Measurements from ENCODE around the gene HLA-E. TPM values are rescaled to one million over a fixed set of nuclear protein-coding genes. Genes with fewer than 3 reads are reported as not detected.
"Not testable (repeated sequence)": the region's sequence is repeated elsewhere in the genome, so short reads cannot be mapped to it uniquely, and the experiment has no call there.

The HLA-E gene
- total and polyA plus RNA-seq, 4 experiments from 2014 or later, result 1,097 to 3,541 (median 1,781) TPM

DNA sequence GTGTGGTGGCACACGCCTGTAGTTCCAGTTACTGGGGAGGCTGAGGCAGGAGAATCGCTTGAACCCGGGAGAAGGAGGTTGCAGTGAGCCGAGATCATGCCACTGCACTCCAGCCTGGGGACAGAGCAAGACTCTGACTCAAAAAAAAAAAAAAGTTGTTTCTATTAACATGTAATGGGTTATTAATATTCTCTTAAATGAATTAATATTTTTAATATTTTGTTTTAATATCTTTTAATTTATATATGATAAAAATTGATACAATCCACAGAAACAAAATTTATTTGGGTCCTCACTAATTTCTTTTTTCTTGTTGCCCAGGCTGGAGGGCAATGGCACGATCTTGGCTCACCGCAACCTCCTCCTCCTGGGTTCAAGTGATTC lies 620 bp upstream of the HLA-E start:
- not testable (repeated sequence) for H3K27me3 ChIP-seq (ENCODE audit: insufficient read depth, low read length); H3K27me3 Mint-ChIP-seq; H3K9me3 Mint-ChIP-seq; H3K9me3 ChIP-seq (ENCODE audit: control insufficient read depth in 1 of 2, low read length in 2 of 2); DNase-seq
- Histone ChIP-seq H3K27ac (ENCODE audit: low read depth, low read length) (peak overlapping the region; percentile 95), H3K4me1 (ENCODE audit: insufficient read depth, low read length) (peaks cover 23% of the 10 kb centered on the region), H3K4me3 (ENCODE audit: low read length in 2 of 2) (peak overlapping the region in 1 of 2 donors; percentile 99), H3K36me3 (ENCODE audit: insufficient read depth, low read length) (peaks cover 34% of the 10 kb centered on the region)
- H3K27ac Mint-ChIP-seq, result peak overlapping the region; percentile 97 to 99 (median 99)
- H3K4me1 Mint-ChIP-seq, result peaks cover 23 to 56% (median 38%) of the 10 kb centered on the region in 4 donors
- peaks cover 39 to 43% of the 10 kb centered on the region in 2 donors for H3K36me3 Mint-ChIP-seq
- intact Hi-C loops (cut with micrococcal nuclease), result loop anchor here (1.0 to 2.0 kb wide), 5 partner anchors 28 to 232 kb away; partner anchors contain the start of genes GNL1, MRPS18B, PPP1R10 and TUBB
- CTCF ChIA-PET (ENCODE audit: partially characterized antibody), result interaction anchor here (10.0 kb wide), 1 partner anchor 59 kb away, joined by 416 read pairs; the partner anchor contains the start of genes GNL1 and PRR3
- POLR2A ChIA-PET (ENCODE audit: partially characterized antibody), result interaction anchor here (1.0 to 9.5 kb wide), 7 partner anchors 20 to 127 kb away, joined by 3 to 743 read pairs (median 9); partner anchors contain the start of gene GNL1
- peak overlapping the region; percentile 98 to 99 (median 99) for H3K4me3 Mint-ChIP-seq

DNA sequence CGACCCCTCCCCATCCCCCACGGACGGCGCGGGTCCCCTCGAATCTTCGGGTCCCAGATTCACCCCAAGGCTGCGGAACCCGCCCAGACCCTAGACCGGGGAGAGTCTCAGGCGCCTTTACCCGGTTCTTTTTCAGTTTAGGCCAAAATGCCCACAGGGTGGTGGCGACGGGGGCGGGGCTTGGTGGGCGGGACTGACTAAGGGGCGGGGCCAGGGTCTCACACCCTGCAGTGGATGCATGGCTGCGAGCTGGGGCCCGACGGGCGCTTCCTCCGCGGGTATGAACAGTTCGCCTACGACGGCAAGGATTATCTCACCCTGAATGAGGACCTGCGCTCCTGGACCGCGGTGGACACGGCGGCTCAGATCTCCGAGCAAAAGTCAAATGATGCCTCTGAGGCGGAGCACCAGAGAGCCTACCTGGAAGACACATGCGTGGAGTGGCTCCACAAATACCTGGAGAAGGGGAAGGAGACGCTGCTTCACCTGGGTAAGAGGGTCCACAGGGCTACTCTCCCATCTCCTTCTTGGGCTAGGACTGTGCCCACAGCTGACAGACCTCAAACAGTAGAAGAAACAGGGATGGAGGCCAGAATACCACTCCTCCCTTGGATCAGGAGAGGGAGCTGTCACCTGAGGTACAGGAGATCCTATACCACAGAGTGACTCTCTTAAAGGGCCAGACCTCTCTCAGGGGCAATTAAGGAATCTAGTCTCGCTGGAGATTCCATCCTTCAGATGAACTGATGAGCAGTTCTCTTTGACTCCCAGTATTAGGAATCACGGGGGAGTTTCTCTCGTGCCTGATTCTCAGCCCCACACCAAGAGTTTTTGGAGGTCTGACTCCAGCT lies 942 bp downstream of the HLA-E start:
- intact Hi-C loops (cut with micrococcal nuclease), result loop anchor here (1.0 kb wide), 1 partner anchor 19 kb away; no protein-coding TSS in a partner anchor
- H3K36me3 ChIP-seq (ENCODE audit: insufficient read depth, low read length), result peaks cover 36% of the 10 kb centered on the region
- Mint-ChIP-seq H3K36me3 (peaks cover 48 to 52% of the 10 kb centered on the region in 2 donors), H3K27ac (peak overlapping the region; percentile 88 to 99 (median 99)), H3K4me1 (peaks cover 34 to 69% (median 51%) of the 10 kb centered on the region in 4 donors), H3K27me3 (no peaks in the 10 kb centered on the region), H3K9me3 (peaks cover 0 to 2% (median 0%) of the 10 kb centered on the region in 8 donors), H3K4me3 (peak overlapping the region; percentile 98 to 99 (median 99))
- H3K27ac ChIP-seq (ENCODE audit: low read depth, low read length), result peak overlapping the region; percentile 95
- H3K27me3 ChIP-seq (ENCODE audit: insufficient read depth, low read length), result no peaks in the 10 kb centered on the region
- CTCF ChIA-PET (ENCODE audit: partially characterized antibody), result interaction anchor here (0.7 to 8.2 kb wide), 7 partner anchors 8 to 241 kb away, joined by 3 to 128 read pairs (median 4); no protein-coding TSS in a partner anchor
- peak; percentile 73 to 80 (median 75) for DNase-seq
- peaks cover 39% of the 10 kb centered on the region for H3K4me1 ChIP-seq (ENCODE audit: insufficient read depth, low read length)
- H3K4me3 ChIP-seq (ENCODE audit: low read length in 2 of 2), result peak overlapping the region; percentile 98 to 99
- POLR2A ChIA-PET (ENCODE audit: partially characterized antibody), result interaction anchor here (0.6 to 9.5 kb wide), 13 partner anchors 10 to 230 kb away, joined by 3 to 743 read pairs (median 27); partner anchors contain the start of genes ABCF1, DHX16, GNL1 and MDC1
- no peaks in the 10 kb centered on the region for H3K9me3 ChIP-seq (ENCODE audit: control insufficient read depth in 1 of 2, low read length in 2 of 2)

- H3K27me3 ChIP-seq (ENCODE audit: insufficient read depth, low read length); H3K9me3 Mint-ChIP-seq; H3K27me3 Mint-ChIP-seq; intact Hi-C loops (cut with micrococcal nuclease); H3K9me3 ChIP-seq (ENCODE audit: control insufficient read depth in 1 of 2, low read length in 2 of 2): not testable (repeated sequence)
- H3K4me3 Mint-ChIP-seq, result peak overlapping the region; percentile 98 to 99 (median 99)
- H3K36me3 ChIP-seq (ENCODE audit: insufficient read depth, low read length), result peaks cover 36% of the 10 kb centered on the region
- DNase-seq, result peak in 3 of 5 donors; percentile 18 to 25 (median 22)
- peak overlapping the region; percentile 90 to 99 (median 99) for H3K27ac Mint-ChIP-seq
- H3K27ac ChIP-seq (ENCODE audit: low read depth, low read length), result peak overlapping the region; percentile 95
- H3K4me3 ChIP-seq (ENCODE audit: low read length in 2 of 2), result peak overlapping the region; percentile 98 to 99
- ChIA-PET CTCF (ENCODE audit: partially characterized antibody) (interaction anchor here (0.7 to 8.2 kb wide), 7 partner anchors 9 to 52 kb away, joined by 3 to 128 read pairs (median 5); no protein-coding TSS in a partner anchor), POLR2A (ENCODE audit: partially characterized antibody) (interaction anchor here (1.0 to 9.5 kb wide), 15 partner anchors 8 to 239 kb away, joined by 3 to 743 read pairs (median 23); partner anchors contain the start of genes ABCF1, GNL1, MDC1 and MRPS18B)
- peaks cover 49% of the 10 kb centered on the region for H3K4me1 ChIP-seq (ENCODE audit: insufficient read depth, low read length)
- peaks cover 42 to 80% (median 58%) of the 10 kb centered on the region in 4 donors for H3K4me1 Mint-ChIP-seq
- H3K36me3 Mint-ChIP-seq, result peaks cover 48 to 52% of the 10 kb centered on the region in 2 donors
Observed at GRCh38 chr6:30491291-30491953, 2.1 kb downstream of the HLA-E start.

DNA sequence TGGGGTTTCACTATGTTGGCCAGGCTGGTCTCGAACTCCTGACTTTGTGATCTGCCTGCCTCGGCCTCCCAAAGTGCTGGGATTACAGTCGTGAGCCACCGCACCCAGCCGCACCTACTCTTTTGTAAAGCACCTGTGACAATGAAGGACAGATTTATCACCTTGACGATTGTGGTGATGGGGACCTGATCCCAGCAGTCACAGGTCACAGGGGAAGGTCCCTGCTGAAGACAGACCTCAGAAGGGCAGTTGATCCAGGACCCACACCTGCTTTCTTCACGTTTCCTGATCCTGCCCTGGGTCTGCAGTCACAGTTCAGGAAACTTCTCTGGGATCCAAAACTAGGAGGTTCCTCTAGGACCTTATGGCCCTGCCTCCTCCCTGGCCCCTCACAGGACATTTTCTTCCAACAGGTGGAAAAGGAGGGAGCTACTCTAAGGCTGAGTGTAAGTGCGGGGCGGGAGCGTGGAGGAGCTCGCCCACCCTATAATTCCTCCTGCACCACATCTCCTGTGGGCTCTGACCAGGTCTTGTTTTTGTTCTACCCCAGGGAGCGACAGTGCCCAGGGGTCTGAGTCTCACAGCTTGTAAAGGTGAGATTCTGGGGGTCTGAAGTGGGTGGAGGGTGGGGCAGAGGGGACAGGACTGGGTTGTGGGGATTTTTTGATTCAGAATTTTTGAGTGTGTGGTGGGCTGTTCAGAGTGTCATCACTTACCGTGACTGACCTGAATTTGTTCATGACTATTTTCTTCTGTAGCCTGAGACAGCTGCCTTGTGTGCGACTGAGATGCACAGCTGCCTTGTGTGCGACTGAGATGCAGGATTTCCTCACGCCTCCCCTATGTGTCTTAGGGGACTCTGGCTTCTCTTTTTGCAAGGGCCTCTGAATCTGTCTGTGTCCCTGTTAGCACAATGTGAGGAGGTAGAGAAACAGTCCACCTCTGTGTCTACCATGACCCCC lies 3.0 kb downstream of the HLA-E start:
- peak in 4 of 5 donors; percentile 14 to 54 (median 28) for DNase-seq
- peak overlapping the region; percentile 95 for H3K27ac ChIP-seq (ENCODE audit: low read depth, low read length)
- Mint-ChIP-seq H3K27ac (peak overlapping the region; percentile 85 to 99 (median 93)), H3K4me1 (peaks cover 45 to 89% (median 63%) of the 10 kb centered on the region in 4 donors), H3K4me3 (peak overlapping the region; percentile 98 to 99 (median 99)), H3K27me3 (no peaks in the 10 kb centered on the region), H3K36me3 (peaks cover 48 to 52% of the 10 kb centered on the region in 2 donors), H3K9me3 (peaks cover 0 to 2% (median 0%) of the 10 kb centered on the region in 8 donors)
- H3K4me1 ChIP-seq (ENCODE audit: insufficient read depth, low read length), result peaks cover 57% of the 10 kb centered on the region
- H3K36me3 ChIP-seq (ENCODE audit: insufficient read depth, low read length), result peaks cover 36% of the 10 kb centered on the region
- peak overlapping the region; percentile 98 to 99 for H3K4me3 ChIP-seq (ENCODE audit: low read length in 2 of 2)
- no peaks in the 10 kb centered on the region for H3K9me3 ChIP-seq (ENCODE audit: control insufficient read depth in 1 of 2, low read length in 2 of 2)
- intact Hi-C loops (cut with micrococcal nuclease), result no loop called here
- CTCF ChIA-PET (ENCODE audit: partially characterized antibody), result interaction anchor here (0.6 to 8.2 kb wide), 15 partner anchors 8 to 105 kb away, joined by 3 to 128 read pairs (median 8); no protein-coding TSS in a partner anchor
- H3K27me3 ChIP-seq (ENCODE audit: insufficient read depth, low read length), result no peaks in the 10 kb centered on the region
- POLR2A ChIA-PET (ENCODE audit: partially characterized antibody), result interaction anchor here (0.5 to 9.5 kb wide), 23 partner anchors 9 to 777 kb away, joined by 3 to 743 read pairs (median 7); partner anchors contain the start of genes ABCF1, C6orf136, GNL1 and MDC1

- Histone ChIP-seq H3K36me3 (ENCODE audit: insufficient read depth, low read length) (peaks cover 36% of the 10 kb centered on the region), H3K27ac (ENCODE audit: low read depth, low read length) (peak overlapping the region; percentile 22), H3K4me3 (ENCODE audit: low read length in 2 of 2) (peak overlapping the region in 1 of 2 donors; percentile 15), H3K27me3 (ENCODE audit: insufficient read depth, low read length) (no peaks in the 10 kb centered on the region), H3K9me3 (ENCODE audit: control insufficient read depth in 1 of 2, low read length in 2 of 2) (no peaks in the 10 kb centered on the region), H3K4me1 (ENCODE audit: insufficient read depth, low read length) (peaks cover 62% of the 10 kb centered on the region)
- no peaks in the 10 kb centered on the region for H3K27me3 Mint-ChIP-seq
- H3K9me3 Mint-ChIP-seq, result peaks cover 0 to 2% (median 0%) of the 10 kb centered on the region in 8 donors
- intact Hi-C loops (cut with micrococcal nuclease), result no loop called here
- H3K4me3 Mint-ChIP-seq, result peak overlapping the region; percentile 98 to 99 (median 99)
- H3K27ac Mint-ChIP-seq, result peak overlapping the region; percentile 70 to 97 (median 91)
- CTCF ChIA-PET (ENCODE audit: partially characterized antibody), result interaction anchor here (1.0 to 8.2 kb wide), 16 partner anchors 9 to 237 kb away, joined by 3 to 128 read pairs (median 8); no protein-coding TSS in a partner anchor
- H3K4me1 Mint-ChIP-seq, result peaks cover 41 to 85% (median 64%) of the 10 kb centered on the region in 4 donors
- peak in 4 of 5 donors; percentile 35 to 52 (median 48) for DNase-seq
- H3K36me3 Mint-ChIP-seq, result peaks cover 48 to 52% of the 10 kb centered on the region in 2 donors
- POLR2A ChIA-PET (ENCODE audit: partially characterized antibody), result interaction anchor here (0.7 to 9.5 kb wide), 29 partner anchors 8 to 600 kb away, joined by 3 to 743 read pairs (median 6); partner anchors contain the start of genes ABCF1, C6orf136, DDR1 and GNL1
Observed at GRCh38 chr6:30493643-30494250, 4.4 kb downstream of the HLA-E start.

All from CD4-positive, alpha-beta memory T cell (primary cell).